Activated CD8-positive, alpha-beta memory T cell treated with anti-CD3 and anti-CD28 coated beads, Interleukin-2, amount 50 U/mL, for 4 hours (primary cell): ENCODE data around the gene GABRB2.
"Not testable (repeated sequence)": the region's sequence is repeated elsewhere in the genome, so short reads cannot be mapped to it uniquely, and the experiment has no call there.

ENCODE experiments used
- DNase-seq: peaks from one replicate; pipeline ENCODE4 v3.0.0-alpha.2; 2020

Gene GABRB2

DNA sequence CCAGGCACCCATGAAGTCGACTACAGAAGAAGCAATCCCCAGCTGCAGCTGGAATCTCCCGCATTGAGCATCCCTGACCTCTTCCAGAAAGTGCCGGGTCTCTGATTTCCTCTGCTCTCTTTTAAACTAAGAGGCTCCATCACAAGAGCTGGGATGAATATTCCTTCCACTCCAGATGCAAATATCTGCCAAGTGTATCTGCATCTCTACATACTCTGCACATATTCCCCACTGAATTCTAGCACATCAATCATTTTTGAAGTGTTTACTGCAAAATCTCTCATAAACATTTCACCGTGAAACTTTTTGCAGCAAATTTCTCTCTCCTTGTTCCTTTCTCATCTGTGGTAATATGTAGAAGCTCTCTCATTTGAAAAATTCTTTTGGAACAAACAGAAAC is 161.5 kb downstream of the GABRB2 start:
- DNase-seq: no peak

DNA sequence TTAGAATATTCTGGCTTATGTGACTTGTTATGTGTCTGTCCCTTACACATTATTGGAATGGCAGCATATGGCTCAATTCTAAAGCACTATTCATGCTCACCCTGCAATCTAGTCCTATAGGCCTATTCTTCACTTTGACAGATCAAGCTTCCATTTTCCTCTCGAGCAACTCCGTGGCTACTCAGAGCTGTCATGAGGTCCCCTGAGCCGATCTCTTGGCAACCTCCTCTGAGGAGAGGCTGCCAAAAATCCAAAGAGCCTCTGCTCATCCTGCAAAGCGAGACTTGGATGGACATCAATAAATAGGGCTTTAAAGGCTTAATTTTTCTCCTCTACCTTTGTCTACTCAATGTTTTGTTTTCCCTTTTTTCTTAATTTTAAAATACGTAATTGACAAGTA is 163.8 kb downstream of the GABRB2 start:
- DNase-seq: no peak

- DNase-seq: no peak
Measured at GRCh38 chr5:161380486-161380885, 166.0 kb downstream of the GABRB2 start.

GRCh38 chr5:161378701-161379100 is 167.8 kb downstream of the GABRB2 start:
- DNase-seq: no peak

DNA sequence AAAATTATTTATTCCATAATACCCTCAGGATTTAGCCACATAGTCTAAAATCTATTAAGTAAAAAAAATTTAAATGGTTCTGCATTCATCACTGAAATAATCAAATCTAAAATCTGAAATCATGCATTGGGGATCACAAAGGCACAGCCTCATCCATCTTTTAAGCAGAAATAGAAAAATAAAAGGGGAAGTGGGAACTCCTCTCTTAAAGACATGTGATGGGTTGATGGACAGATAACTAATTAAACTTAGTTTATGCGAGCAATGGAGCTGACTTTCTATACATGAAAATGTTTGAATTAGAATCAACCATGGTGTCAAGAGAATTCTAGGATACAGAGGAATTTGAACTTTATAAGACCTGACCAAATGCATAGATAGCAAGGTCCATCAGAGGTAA is 170.5 kb downstream of the GABRB2 start:
- DNase-seq: no peak

DNA sequence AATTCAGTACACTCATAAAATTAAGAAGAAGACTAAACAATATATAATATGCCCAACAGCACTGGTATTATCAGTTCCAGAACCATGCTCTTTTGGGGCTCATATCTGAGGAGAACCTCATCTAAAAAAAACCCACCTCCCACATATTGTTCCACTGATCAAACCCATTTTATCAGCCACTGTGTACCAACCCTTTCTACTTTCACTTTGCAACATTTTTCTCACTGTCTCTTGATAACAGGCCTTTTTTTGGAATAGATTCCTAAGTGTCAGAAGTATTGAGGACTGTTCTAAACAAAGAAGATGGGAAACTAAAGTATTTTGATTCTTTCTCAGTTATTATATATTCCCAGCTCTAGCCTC is 173.2 kb downstream of the GABRB2 start:
- DNase-seq: no peak

DNA sequence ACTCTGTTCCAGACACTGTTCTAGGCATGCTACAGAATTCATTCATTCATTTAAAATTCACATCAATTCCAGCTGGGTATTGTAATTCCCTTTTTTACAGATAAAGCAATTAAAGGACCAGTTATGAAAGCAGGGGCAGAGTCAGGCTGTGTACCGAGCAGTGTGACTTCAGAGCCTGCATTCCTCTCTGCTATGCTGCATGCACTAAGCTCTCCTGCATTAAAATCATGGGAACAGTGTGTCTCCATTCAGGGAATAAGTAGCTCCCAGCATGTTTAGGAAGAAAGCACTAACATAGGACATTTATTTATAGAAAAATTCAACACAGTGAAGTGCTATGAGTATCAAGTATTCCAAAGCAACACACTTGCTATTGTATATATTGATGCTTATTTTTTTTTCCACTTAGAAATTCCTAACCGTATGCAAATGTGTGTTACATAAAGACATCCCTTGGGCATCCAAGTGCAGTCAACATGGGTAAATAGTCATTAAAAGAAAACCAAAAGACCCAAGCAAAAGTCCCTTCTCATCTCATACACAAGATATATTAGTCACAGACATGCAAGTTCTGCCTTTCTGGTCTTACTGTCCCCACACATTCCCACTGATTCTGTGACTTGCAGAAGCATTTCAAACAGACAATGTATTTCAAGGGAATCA is 173.7 kb downstream of the GABRB2 start:
- DNase-seq: no peak

GRCh38 chr5:161369022-161369421 is 177.5 kb downstream of the GABRB2 start:
- DNase-seq: no peak

- no peak for DNase-seq
Measured at GRCh38 chr5:161358446-161358845, 188.1 kb downstream of the GABRB2 start.

DNA sequence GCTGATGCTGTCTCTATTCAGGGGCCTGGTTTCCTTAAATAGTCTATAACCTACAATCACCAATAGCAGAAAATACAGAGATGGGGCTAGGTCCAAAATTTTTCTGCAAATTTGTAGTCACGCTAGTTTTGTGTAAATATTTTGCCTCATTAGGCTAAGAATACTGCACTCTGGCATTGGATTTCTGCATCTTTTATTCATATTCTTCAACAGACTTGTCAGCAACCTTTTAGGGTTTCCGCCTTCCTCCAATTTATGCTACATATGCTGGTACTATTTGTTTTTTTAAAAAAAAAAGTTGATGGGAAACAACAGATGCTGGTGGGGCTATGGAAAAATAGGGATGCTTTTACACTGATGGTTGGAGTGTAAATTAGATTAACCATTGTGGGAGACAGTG is 202.3 kb downstream of the GABRB2 start:
- DNase-seq: no peak

DNA sequence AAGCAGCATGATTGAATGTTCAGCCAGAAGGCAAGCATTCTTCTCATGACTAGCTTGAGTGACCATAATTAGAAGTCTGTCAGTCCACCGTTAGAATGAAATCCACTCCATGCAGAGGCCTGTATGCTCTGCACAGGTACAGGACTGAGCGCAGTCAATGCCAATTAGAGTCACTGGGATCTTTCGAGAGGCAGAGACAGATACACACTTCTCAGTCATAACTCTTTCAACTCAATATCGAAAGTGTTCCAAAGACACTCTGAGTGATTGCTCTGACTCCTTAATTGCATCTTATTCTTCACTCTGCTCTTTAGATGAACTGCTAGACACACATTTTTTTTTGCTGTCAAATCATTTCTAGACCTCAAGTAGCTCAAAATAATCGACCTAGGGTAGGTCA is 203.6 kb downstream of the GABRB2 start:
- DNase-seq: no peak

GRCh38 chr5:161340012-161340411 is 206.5 kb downstream of the GABRB2 start:
- no peak for DNase-seq

DNA sequence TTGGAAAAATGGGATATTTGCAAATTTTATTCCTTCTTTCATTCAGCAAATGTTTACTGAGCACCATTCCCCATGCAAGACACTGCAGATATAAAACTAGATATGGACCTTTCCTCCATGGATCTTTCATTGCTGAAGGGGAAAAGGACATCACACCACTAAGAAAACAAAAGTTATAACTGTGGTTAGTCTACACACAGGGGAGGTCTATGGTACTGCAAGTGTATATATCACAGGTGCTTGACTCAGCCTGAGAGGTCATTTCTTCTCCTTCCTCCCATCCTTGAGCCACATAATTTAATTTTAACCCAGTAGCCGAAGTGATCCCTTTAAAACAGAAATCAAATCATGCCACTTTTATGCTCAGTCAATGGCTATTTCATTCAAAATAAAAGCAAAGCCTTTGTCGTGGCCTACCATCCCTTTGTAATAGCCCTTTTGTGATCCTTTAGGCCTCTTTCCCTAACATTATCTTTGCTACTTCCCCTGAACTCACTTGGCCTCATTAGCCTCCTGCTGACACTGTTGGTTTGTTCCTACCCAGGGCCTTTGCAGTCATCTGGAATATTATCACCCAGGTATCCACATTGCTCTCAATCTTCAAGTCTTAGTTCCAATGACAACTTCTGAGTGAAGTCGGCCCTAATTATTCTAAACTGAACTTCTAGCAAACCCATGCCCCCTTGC is 213.2 kb downstream of the GABRB2 start:
- DNase-seq: no peak

DNA sequence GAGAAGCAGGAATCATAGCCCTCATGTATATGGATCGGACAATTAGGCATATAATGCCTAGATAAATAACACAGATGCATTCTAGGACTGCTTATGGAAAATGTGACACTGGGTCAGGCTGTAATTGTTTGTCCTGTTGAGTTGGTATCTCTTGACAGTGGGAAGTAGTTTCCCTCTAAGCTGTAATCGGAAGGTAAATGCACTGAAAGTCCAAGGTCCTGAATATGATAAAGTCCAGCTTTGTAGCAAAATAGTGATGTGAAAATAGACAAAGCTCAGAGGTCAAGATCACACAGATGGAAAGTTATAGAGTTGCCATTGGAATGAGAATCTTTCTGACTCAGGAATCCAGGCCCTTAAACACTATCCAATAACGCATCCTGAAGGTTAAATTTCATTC is 214.2 kb downstream of the GABRB2 start:
- no peak for DNase-seq

- no peak for DNase-seq
Measured at GRCh38 chr5:161314033-161314432, 232.5 kb downstream of the GABRB2 start.

DNA sequence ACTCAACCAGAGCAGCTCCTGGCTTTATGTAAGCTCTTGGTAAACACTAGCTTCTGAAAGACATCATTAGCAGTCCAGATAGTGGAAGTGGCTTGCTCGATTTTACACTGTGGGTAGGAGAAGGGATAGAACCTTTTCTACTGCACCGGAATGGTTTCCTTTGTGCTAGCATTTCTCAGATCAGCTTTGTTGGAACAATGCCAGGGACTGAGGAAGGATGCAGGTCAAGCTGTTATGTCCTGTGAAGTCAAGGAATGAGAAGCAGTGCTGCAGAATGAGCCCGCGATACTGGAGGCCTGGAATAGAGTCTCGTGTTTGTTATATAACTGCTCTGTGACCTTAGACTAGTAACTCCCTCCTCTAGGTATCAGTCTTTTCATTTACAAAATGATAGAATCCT is 233.6 kb downstream of the GABRB2 start:
- DNase-seq: no peak

GRCh38 chr5:161311965-161312364 is 234.6 kb downstream of the GABRB2 start:
- DNase-seq: no peak

- DNase-seq: no peak
Measured at GRCh38 chr5:161311146-161311708, 235.3 kb downstream of the GABRB2 start.

GRCh38 chr5:161306351-161306995 is 240.1 kb downstream of the GABRB2 start:
- DNase-seq: no peak

- no peak for DNase-seq
Measured at GRCh38 chr5:161305601-161306000, 240.9 kb downstream of the GABRB2 start.

DNA sequence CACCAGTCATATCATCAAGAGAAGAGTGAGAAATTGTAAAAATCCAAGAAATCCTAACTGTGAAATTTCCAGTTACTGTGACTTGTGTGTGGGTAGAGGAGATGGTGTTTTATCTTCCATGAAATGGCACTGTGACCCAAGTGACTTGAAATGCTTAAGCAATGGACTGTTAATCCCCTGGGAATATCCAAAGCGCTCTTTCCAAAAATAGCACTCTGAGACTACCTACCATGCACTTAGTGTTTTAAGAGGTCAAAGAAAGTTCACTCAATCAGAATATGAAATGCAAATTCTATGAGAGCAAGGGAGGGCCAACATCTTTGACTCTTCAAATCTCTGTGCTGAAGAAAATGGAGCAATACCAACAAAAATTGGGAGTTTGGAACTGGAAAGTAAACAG is 244.0 kb downstream of the GABRB2 start:
- DNase-seq: no peak

GRCh38 chr5:161301586-161301985 is 244.9 kb downstream of the GABRB2 start:
- no peak for DNase-seq

GRCh38 chr5:161299053-161299452 is 247.5 kb downstream of the GABRB2 start:
- no peak for DNase-seq

DNA sequence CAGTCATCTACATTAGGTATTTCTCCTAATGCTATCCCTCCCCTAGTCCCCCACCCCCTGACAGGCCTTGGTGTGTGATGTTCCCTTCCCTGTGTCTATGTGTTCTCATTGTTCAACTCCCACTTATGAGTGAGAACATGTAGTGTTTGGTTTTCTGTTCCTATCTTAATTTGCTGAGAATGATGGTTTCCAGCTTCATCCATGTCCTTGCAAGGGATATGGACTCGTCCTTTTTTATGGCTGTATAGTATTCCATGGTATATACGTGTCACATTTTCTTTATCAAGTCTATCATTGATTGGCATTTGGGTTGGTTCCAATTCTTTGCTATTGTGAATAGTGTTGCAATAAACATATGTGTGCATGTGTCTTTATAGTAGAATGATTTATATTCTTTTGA is 249.1 kb downstream of the GABRB2 start:
- DNase-seq: not testable (repeated sequence)
